GM15510 (cell line): Measurements from ENCODE around the gene RAX2.

Experiments used
- POLR2A ChIP-seq: IDR thresholded peaks from 3 replicates; pipeline ENCODE4 v1.6.1; 2011; ENCODE audit warnings: borderline replicate concordance; ENCODE audit not compliant: insufficient read length; ENCODE audit errors: extremely low read depth

Gene RAX2

GRCh38 chr19:3773814-3774515, 1.9 kb upstream of the RAX2 start:
- no peak for TF ChIP-seq POLR2A

DNA sequence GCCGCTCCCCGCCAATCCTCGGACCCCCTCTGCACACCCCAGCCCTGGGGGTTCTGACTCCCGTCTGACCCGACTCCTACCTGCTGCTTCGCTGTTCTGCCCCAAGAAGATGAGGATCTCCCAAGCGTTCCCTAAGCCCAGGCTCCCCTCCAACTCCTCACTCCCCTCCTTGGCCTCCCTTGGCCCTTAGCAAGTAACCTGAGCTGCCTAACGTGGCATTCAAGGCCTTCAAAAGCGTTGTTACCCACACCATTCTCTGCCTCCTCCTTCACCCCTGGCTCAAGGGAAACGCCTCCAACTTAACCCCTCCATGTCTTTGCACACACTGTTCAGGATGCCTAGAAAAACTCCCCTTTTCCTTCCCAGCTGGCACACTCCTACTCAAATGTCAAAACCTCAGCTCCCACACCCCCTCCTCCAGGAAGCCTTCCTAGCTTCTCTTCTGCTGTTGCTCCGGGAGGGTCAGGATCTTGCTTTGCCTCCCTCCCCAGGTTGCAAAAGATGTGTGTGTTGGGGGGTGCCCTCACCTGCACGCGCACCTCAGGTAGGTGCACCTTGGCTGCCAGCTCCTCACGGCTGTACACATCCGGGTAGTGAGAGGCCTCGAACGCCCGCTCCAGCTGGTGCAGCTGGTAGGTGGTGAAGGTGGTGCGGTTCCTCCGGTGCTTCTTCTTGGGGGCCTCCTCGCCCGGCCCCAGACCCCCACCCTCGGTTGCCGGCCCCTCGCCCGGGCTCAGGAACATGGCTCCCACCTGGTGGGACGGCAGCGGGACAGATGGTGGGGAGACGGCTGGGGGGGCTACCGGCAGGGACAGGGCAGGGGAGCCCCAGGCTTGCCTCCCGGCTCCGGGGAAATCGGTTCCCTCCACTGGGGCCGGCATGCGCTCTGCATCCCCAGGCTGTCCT, 775 bp downstream of the RAX2 start:
- no peak for TF ChIP-seq POLR2A

DNA sequence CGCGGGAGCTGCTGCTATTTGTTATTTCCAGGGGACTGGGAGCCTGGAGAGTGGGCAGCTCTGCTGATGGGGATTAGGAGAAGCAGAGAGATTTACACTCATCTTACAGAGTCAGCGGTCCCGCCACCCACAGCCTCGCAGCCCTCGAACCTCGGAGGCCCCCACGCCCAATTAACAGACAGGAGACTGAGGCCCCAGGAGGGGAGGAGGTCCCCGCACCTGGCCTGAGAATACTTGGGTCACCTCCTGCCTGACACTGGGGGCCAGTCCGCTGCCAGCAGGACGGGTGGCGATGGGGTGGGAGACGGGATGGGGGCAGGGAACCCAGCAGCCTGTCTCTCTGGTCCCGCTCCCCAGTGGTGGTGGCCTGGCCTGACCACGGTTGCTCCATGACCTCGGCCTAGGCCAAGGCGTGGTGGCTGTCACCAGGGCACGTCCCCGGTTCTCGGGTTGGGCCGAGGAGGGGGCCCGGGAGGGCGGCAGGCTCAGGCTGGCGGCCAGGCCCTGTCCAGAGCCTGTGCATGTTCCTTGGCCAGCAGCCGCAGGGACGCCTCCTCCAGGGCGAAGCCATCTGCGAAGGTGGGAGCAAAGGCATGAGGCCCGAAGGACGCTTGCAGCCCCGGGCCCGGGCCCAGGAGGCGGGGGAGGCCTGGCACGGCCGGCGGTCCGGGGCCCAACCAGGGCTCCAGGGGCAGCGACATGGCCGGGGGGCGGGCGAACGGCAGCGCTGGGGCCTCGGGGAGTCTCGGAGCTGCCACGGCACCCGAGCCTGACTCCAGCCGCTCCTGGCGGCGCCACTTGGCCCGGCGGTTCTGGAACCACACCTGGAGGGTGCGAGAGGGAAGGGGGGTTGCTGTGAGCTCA, 1.7 kb downstream of the RAX2 start:
- no peak for TF ChIP-seq POLR2A

GRCh38 chr19:3769494-3769893, 2.5 kb downstream of the RAX2 start:
- no peak for TF ChIP-seq POLR2A

- TF ChIP-seq POLR2A: no peak
Measured at GRCh38 chr19:3768748-3769099, 3.3 kb downstream of the RAX2 start.

DNA sequence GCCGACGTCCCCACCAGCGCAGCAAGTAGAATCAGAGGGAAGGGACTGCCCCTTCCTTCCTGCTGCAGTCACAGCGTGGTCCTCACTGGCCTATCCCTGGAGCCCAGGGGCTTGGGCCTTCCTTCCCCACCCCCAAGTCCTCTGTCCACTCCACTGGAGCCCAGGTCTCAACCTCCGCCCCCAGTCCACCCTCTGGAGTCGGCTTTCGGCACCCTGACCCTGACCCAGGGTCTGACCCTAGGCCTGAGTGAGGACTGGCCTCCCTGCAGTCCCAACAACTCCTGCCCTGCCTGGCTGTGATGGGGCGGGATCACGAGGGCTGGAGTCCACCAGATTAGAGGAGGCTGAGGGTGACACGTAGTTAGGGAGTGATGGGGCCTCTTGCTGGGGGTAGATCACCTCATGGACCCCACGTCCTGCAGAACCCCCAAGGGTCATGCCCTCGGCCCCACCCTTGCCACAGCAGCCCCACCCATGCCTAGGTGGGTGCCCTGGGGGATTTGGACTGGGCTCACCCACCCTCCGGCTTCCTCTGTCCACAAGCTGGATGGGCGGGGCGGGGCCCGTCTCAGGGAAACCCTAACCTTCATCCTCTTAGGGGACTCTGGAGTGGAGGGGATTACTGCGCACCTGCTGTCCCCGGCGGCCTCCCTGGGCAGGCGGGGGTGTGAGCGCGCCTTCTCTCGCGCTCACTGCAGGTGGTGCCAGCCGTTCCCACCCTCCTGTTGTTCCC, 3.8 kb downstream of the RAX2 start:
- no peak for TF ChIP-seq POLR2A

GRCh38 chr19:3767050-3767449, 5.0 kb downstream of the RAX2 start:
- no peak for TF ChIP-seq POLR2A

DNA sequence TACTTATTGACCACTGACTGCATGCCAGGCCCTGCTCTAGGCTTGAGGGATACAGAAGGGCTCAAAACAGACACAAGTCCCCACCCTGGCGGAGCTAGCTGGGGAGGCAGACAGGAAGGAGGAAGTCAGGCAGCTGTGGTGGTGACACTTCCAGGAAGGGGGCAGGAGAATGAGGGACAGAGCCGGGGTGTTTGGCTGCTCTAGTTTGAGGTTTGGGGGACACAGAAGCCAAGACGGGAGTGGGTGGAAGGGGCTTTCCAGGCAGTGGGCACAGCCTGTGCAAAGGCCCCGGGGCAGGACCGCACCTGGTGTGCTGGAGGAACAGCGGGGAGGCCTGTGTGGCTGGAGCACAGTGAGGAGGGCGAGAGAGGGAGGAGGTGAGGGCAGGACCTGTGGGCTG, 5.5 kb downstream of the RAX2 start:
- TF ChIP-seq POLR2A: no peak

DNA sequence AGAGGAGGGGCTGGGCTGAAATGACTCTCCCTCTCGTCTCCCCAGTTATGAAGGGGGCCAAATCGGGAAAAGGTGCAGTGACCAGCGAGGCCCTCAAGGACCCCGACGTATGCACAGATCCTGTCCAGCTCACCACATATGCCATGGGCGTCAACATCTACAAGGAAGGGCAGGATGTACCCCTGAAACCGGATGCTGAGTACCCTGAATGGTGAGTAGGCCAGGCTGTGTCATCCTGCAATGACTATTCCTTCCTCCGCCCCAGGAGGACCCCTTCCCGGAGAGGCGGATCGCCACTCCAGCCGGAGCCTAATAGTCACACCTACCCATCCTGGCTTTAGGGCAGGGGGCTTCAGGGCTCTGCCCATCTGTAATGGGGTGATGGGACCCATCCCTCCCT, 6.9 kb downstream of the RAX2 start:
- no peak for TF ChIP-seq POLR2A

- peak; percentile 85 for TF ChIP-seq POLR2A
Measured at GRCh38 chr19:3762501-3763459, 9.2 kb downstream of the RAX2 start, which contains the start of gene MRPL54. Gene MRPL54 (plus strand): TSS chr19:3762682. CDS start chr19:3762701, 19 bp downstream.

GRCh38 chr19:3762130-3762473, 9.9 kb downstream of the RAX2 start:
- TF ChIP-seq POLR2A: no peak

GRCh38 chr19:3761382-3762129, 10.5 kb downstream of the RAX2 start, which contains the start of gene APBA3:
Gene APBA3 (minus strand): TSS chr19:3761692. CDS start chr19:3760264, 1,428 bp downstream.
- TF ChIP-seq POLR2A: peak; percentile 92

GRCh38 chr19:3760871-3761361, 11.1 kb downstream of the RAX2 start:
- TF ChIP-seq POLR2A: no peak
